ENCODE measurements around the gene MICOS13.
"Not testable (repeated sequence)": the region's sequence is repeated elsewhere in the genome, so short reads cannot be mapped to it uniquely, and the experiment has no call there.

MICOS13 gene

GRCh38 chr19:5700455-5701092 lies 20.3 kb upstream of the MICOS13 start:
- DNase-seq, result no peak

GRCh38 chr19:5698635-5699422 lies 18.5 kb upstream of the MICOS13 start:
- no peak for DNase-seq

GRCh38 chr19:5697890-5698634 lies 17.7 kb upstream of the MICOS13 start:
- no peak for DNase-seq

GRCh38 chr19:5697022-5697889 lies 16.9 kb upstream of the MICOS13 start:
- DNase-seq, result no peak

- no peak for DNase-seq
These were observed 16.1 kb upstream of the MICOS13 start for GRCh38 chr19:5696196-5697021.

- no peak for DNase-seq
These were observed 15.4 kb upstream of the MICOS13 start for GRCh38 chr19:5695649-5696195.

- DNase-seq, result no peak
These were observed 14.8 kb upstream of the MICOS13 start for GRCh38 chr19:5694956-5695648.

- DNase-seq, result no peak
These were observed 14.0 kb upstream of the MICOS13 start for GRCh38 chr19:5694167-5694955.

- DNase-seq, result no peak
These were observed 13.2 kb upstream of the MICOS13 start for GRCh38 chr19:5693195-5694166.

- no peak for DNase-seq
These were observed 12.4 kb upstream of the MICOS13 start for GRCh38 chr19:5692723-5693194.

GRCh38 chr19:5691822-5692722 lies 11.8 kb upstream of the MICOS13 start:
- DNase-seq, result no peak

GRCh38 chr19:5690955-5691821 lies 10.9 kb upstream of the MICOS13 start:
- peak; percentile 20 for DNase-seq

- DNase-seq, result peak; percentile 97
These were observed 10.0 kb upstream of the MICOS13 start, which contains the start of gene RPL36 for GRCh38 chr19:5690125-5690954. Gene RPL36, plus strand, starts transcription at chr19:5690295. Its CDS starts 213 bp downstream, at chr19:5690508.

- not testable (repeated sequence) for DNase-seq
These were observed 8.1 kb upstream of the MICOS13 start for GRCh38 chr19:5688262-5688881.

Measured in central memory CD4-positive, alpha-beta T cell (primary cell).